Measurements from ENCODE around the gene PLD1. TPM values are rescaled to one million over a fixed set of nuclear protein-coding genes. Genes with fewer than 3 reads are reported as not detected.

PLD1 gene
- total and polyA plus RNA-seq, 5 donors: 17.0 to 79.5 (median 53.9) TPM

DNA sequence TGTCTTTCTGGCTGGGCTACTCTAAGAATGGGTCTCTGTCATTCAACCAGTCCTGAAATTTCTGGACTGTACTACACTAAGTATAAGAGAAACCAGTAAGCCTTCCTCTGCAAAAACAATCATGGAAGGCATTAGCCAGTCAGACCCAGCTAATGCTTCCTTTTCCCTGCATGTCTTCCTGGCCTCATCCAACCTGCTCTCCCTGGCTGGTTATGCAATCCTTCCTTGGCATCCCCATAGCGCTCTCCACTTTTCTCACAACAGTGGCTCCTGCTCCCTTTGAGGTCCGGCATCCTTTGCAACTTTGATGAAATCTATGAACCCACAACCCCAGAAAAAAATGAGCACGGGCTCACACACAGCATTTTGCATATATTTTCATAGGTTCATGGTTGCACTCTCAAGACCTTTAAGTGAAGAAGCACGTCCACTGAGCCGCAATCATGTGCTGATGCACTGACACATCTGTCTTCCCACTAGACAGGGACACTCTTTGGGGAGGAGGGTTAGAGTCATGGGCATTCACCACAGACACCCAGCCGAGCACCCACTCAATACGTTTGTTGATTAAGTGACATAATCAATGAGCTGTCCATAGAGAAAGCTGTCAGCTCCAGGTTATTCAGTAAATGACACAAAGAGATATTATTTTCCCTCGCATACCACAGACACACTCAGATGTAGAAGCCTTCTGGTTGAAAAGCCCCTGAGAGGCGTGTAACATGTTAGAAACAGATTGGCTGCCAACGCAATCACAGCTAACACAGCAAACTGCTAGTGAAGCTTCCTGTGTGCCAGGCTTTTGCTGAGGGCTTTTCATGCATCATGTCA lies 66.7 kb downstream of the PLD1 start:
- H3K27ac ChIP-seq (ENCODE audit: low read length): peak overlapping the region; percentile 82
- no peaks in the 10 kb centered on the region for H3K9me3 ChIP-seq (ENCODE audit: control insufficient read depth, low read length)
- intact Hi-C loops (cut with DNase I): no loop called here
- H3K27me3 ChIP-seq (ENCODE audit: control insufficient read depth, insufficient read depth): no peaks in the 10 kb centered on the region
- WGBS: 74% methylated on average over 10 of the region's 10 CpGs
- no peak for DNase-seq
- no peak for ATAC-seq
- no peak overlapping the region for H3K4me3 ChIP-seq (ENCODE audit: low read length)
- peaks cover 14% of the 10 kb centered on the region for H3K4me1 ChIP-seq (ENCODE audit: control insufficient read depth, insufficient read depth, low read length)

GRCh38 chr3:171741377-171741776 lies 68.9 kb downstream of the PLD1 start:
- WGBS: 69% methylated on average over 2 of the region's 2 CpGs
- Histone ChIP-seq H3K4me1 (ENCODE audit: control insufficient read depth, insufficient read depth, low read length) (peaks cover 10% of the 10 kb centered on the region), H3K4me3 (ENCODE audit: low read length) (no peak overlapping the region), H3K9me3 (ENCODE audit: control insufficient read depth, low read length) (no peaks in the 10 kb centered on the region), H3K27ac (ENCODE audit: low read length) (no peak overlapping the region), H3K27me3 (ENCODE audit: control insufficient read depth, insufficient read depth) (no peaks in the 10 kb centered on the region)
- intact Hi-C loops (cut with DNase I): no loop called here
- DNase-seq (no peak), ATAC-seq (no peak)

GRCh38 chr3:171736556-171736955 lies 73.7 kb downstream of the PLD1 start:
- ATAC-seq: no peak
- no peaks in the 10 kb centered on the region for H3K4me1 ChIP-seq (ENCODE audit: control insufficient read depth, insufficient read depth, low read length)
- no peaks in the 10 kb centered on the region for H3K9me3 ChIP-seq (ENCODE audit: control insufficient read depth, low read length)
- no peak overlapping the region for H3K4me3 ChIP-seq (ENCODE audit: low read length)
- H3K27me3 ChIP-seq (ENCODE audit: control insufficient read depth, insufficient read depth): no peaks in the 10 kb centered on the region
- no peak for DNase-seq
- 91% methylated on average over 2 of the region's 2 CpGs for WGBS
- no peak overlapping the region for H3K27ac ChIP-seq (ENCODE audit: low read length)
- intact Hi-C loops (cut with DNase I): no loop called here

- intact Hi-C loops (cut with DNase I): no loop called here
- Histone ChIP-seq H3K4me3 (ENCODE audit: low read length) (no peak overlapping the region), H3K27me3 (ENCODE audit: control insufficient read depth, insufficient read depth) (no peaks in the 10 kb centered on the region), H3K27ac (ENCODE audit: low read length) (no peak overlapping the region), H3K4me1 (ENCODE audit: control insufficient read depth, insufficient read depth, low read length) (no peaks in the 10 kb centered on the region), H3K9me3 (ENCODE audit: control insufficient read depth, low read length) (no peaks in the 10 kb centered on the region)
- DNase-seq (no peak), ATAC-seq (no peak)
Observed at GRCh38 chr3:171733561-171733960, 76.7 kb downstream of the PLD1 start.

GRCh38 chr3:171732756-171733155 lies 77.5 kb downstream of the PLD1 start:
- H3K9me3 ChIP-seq (ENCODE audit: control insufficient read depth, low read length): no peaks in the 10 kb centered on the region

DNA sequence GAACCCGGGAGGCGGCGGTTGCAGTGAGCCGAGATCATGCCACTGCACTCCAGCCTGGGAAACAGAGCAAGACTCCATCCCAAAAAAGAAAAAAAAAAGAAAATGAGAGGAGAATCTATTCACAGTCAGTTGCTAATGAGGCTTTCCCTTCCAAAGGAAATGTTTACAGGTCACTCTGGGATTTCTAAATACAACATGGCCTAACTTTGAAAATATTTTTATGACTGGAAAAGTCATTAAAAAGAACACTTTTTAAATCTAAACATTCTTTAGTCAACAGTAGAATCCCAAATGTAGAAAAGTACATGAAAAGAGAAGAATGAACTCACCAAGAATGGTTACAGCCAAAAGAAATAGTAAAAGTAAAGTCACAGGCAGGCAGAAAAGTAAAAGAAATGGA lies 78.6 kb downstream of the PLD1 start:
- Histone ChIP-seq H3K27me3 (ENCODE audit: control insufficient read depth, insufficient read depth) (no peaks in the 10 kb centered on the region), H3K27ac (ENCODE audit: low read length) (no peak overlapping the region), H3K4me1 (ENCODE audit: control insufficient read depth, insufficient read depth, low read length) (no peaks in the 10 kb centered on the region), H3K9me3 (ENCODE audit: control insufficient read depth, low read length) (no peaks in the 10 kb centered on the region), H3K4me3 (ENCODE audit: low read length) (no peak overlapping the region)
- WGBS: 81% methylated on average over 4 of the region's 4 CpGs
- intact Hi-C loops (cut with DNase I): no loop called here
- DNase-seq (no peak), ATAC-seq (no peak)

More at GRCh38 chr3:171732756-171733155, 77.5 kb downstream of the PLD1 start:
- Histone ChIP-seq H3K4me1 (ENCODE audit: control insufficient read depth, insufficient read depth, low read length) (no peaks in the 10 kb centered on the region), H3K27me3 (ENCODE audit: control insufficient read depth, insufficient read depth) (no peaks in the 10 kb centered on the region), H3K27ac (ENCODE audit: low read length) (no peak overlapping the region), H3K4me3 (ENCODE audit: low read length) (no peak overlapping the region)
- ATAC-seq: no peak
- intact Hi-C loops (cut with DNase I): no loop called here
- WGBS: 95% methylated on average over 3 of the region's 3 CpGs
- no peak for DNase-seq

GRCh38 chr3:171729452-171730334 lies 80.6 kb downstream of the PLD1 start:
- H3K9me3 ChIP-seq (ENCODE audit: control insufficient read depth, low read length): no peaks in the 10 kb centered on the region
- intact Hi-C loops (cut with DNase I): no loop called here
- no peak for DNase-seq
- WGBS: 86% methylated on average over 3 of the region's 3 CpGs
- H3K4me1 ChIP-seq (ENCODE audit: control insufficient read depth, insufficient read depth, low read length): no peaks in the 10 kb centered on the region
- no peak overlapping the region for H3K4me3 ChIP-seq (ENCODE audit: low read length)
- H3K27ac ChIP-seq (ENCODE audit: low read length): no peak overlapping the region
- ATAC-seq: no peak
- H3K27me3 ChIP-seq (ENCODE audit: control insufficient read depth, insufficient read depth): no peaks in the 10 kb centered on the region

GRCh38 chr3:171727288-171727687 lies 83.0 kb downstream of the PLD1 start:
- Histone ChIP-seq H3K27me3 (ENCODE audit: control insufficient read depth, insufficient read depth) (no peaks in the 10 kb centered on the region), H3K27ac (ENCODE audit: low read length) (no peak overlapping the region), H3K9me3 (ENCODE audit: control insufficient read depth, low read length) (no peaks in the 10 kb centered on the region), H3K4me1 (ENCODE audit: control insufficient read depth, insufficient read depth, low read length) (no peaks in the 10 kb centered on the region), H3K4me3 (ENCODE audit: low read length) (no peak overlapping the region)
- WGBS: 78% methylated on average over 3 of the region's 3 CpGs
- DNase-seq: no peak
- ATAC-seq: no peak
- intact Hi-C loops (cut with DNase I): no loop called here

- Histone ChIP-seq H3K9me3 (ENCODE audit: control insufficient read depth, low read length) (no peaks in the 10 kb centered on the region), H3K4me1 (ENCODE audit: control insufficient read depth, insufficient read depth, low read length) (no peaks in the 10 kb centered on the region), H3K27ac (ENCODE audit: low read length) (no peak overlapping the region), H3K27me3 (ENCODE audit: control insufficient read depth, insufficient read depth) (no peaks in the 10 kb centered on the region), H3K4me3 (ENCODE audit: low read length) (no peak overlapping the region)
- ATAC-seq: no peak
- 80% methylated on average over 4 of the region's 4 CpGs for WGBS
- no peak for DNase-seq
- intact Hi-C loops (cut with DNase I): no loop called here
Observed at GRCh38 chr3:171718493-171719185, 91.6 kb downstream of the PLD1 start.

DNA sequence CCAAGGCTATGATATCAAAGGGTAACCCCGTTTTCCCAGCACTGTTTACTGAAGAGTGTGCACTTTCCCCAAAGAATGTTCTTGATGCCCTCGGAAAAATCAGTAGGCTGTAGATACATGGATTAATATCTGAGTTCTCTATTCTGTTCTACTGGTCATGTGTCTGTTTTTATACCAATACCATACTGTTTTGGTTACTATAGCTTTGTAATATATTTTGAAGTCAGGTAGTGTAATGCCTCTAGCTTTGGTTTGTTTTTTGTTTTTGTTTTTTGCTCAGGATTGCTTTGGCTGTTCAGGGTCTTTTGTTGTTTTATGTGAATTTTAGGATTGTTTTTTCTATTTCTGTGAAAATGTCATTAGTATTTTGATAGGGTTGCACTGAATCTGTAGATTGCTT lies 95.1 kb downstream of the PLD1 start:
- DNase-seq (no peak), ATAC-seq (no peak)
- 95% methylated on average over 2 of the region's 2 CpGs for WGBS
- H3K9me3 ChIP-seq (ENCODE audit: control insufficient read depth, low read length): no peaks in the 10 kb centered on the region
- H3K27me3 ChIP-seq (ENCODE audit: control insufficient read depth, insufficient read depth): no peaks in the 10 kb centered on the region
- H3K4me1 ChIP-seq (ENCODE audit: control insufficient read depth, insufficient read depth, low read length): no peaks in the 10 kb centered on the region
- intact Hi-C loops (cut with DNase I): no loop called here
- no peak overlapping the region for H3K27ac ChIP-seq (ENCODE audit: low read length)
- no peak overlapping the region for H3K4me3 ChIP-seq (ENCODE audit: low read length)
